SK-N-MC (cell line): ENCODE results near the gene TRABD2B.

Source experiments
- EZH2 ChIP-seq: fragments of 200-600 bp; sonication (generic); IDR thresholded peaks from one replicate; pipeline ENCODE4 v1.6.1; 2017; ENCODE audit warnings: antibody characterized with exemption
- FOXP2 ChIP-seq: optimal IDR thresholded peaks from 2 replicates; pipeline ENCODE3; 2011; ENCODE audit warnings: mild to moderate bottlenecking, moderate library complexity; ENCODE audit not compliant: insufficient read depth; ENCODE audit errors: extremely low read length, control extremely low read depth
- POLR2AphosphoS5 ChIP-seq: IDR thresholded peaks from 2 replicates; pipeline ENCODE4 v1.6.1; 2012; ENCODE audit warnings: mild to moderate bottlenecking, low read depth, low read length, borderline replicate concordance

DNA sequence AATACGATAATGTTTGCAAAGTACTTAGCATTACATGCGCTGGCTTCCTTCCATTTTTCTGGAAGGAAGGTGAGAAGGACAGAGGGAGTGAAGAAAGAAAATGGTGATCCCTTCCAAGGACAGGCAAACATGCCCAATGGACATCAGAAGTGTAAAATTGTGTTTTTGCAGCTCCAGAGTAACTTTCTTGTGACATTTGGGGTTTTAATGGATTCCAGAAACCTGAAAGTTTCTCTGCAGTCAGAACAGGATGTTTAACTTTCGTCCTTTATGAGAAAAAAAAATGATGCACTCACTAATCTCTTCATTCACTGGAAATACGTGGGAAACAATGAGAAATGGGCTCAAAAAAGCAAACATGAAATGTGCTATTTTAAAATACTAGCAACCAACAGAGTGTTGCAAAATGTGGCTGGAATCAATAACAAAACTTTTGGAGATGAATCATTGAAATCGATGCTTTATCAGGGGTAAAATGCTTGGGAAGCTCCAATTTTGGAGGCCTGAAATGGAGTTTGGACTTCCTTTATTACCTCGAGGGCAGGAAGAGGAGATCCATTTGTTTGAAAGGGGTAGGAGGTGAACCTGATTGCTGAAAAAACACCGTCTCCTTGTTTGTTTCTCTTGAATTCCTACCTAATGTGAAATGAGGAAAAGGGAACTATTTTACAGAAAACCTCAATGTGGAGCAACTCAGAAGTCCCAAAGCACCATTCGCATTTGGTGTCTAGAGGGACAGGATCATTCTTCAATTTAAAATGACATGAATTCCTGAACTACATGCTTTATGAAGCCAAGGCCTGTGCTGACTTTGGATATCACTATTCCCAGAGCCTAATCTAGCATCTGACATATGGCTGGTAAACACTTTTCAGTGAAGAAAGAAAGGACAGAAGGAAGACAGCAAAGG is 129.5 kb downstream of the TRABD2B start:
- TF ChIP-seq POLR2AphosphoS5 (no peak), EZH2 (no peak), FOXP2 (no peak)
